ENCODE data around the gene TMEM45A.

- no peak for TF ChIP-seq CTCF (IDR thresholded peaks at IDR 0.05)
- no peak for TF ChIP-seq ZFX (IDR thresholded peaks at IDR 0.05; ENCODE audit: borderline replicate concordance)
Measured at GRCh38 chr3:100471444-100471843, 21.0 kb upstream of the TMEM45A start.
